Osteoblast (primary cell): Measurements from ENCODE around the gene ENOX1. TPM values are rescaled to one million over a fixed set of nuclear protein-coding genes. Genes with fewer than 3 reads are reported as not detected.

Source experiments
- DNase-seq: peaks from one replicate; pipeline ENCODE4 v3.0.0; 2011; ENCODE audit warnings: low spot score, mixed read lengths; ENCODE audit not compliant: insufficient read length; ENCODE audit errors: missing footprints
- H2AFZ ChIP-seq: 2 replicates; pipeline ENCODE4 v1.6.0; 2011; ENCODE audit warnings: mild to moderate bottlenecking, low read length
- H3K27ac ChIP-seq: 2 replicates; pipeline ENCODE4 v1.5.1; 2011; ENCODE audit warnings: mild to moderate bottlenecking, low read depth, low read length, moderate library complexity
- H3K27me3 ChIP-seq: 2 replicates; pipeline ENCODE4 v1.6.0; 2012; ENCODE audit warnings: mild to moderate bottlenecking, control low read depth, inconsistent platforms, low read length, moderate library complexity; ENCODE audit not compliant: insufficient read depth
- H3K36me3 ChIP-seq: 2 replicates; pipeline ENCODE4 v1.5.1; 2011; ENCODE audit warnings: mild to moderate bottlenecking, low read length, control low read depth, moderate library complexity; ENCODE audit not compliant: insufficient read depth
- H3K4me1 ChIP-seq: 2 replicates; pipeline ENCODE4 v1.5.1; 2011; ENCODE audit warnings: mild to moderate bottlenecking, low read length, control low read depth, moderate library complexity; ENCODE audit not compliant: insufficient read depth
- H3K4me2 ChIP-seq: 2 replicates; pipeline ENCODE4 v1.6.0; 2011; ENCODE audit warnings: mild to moderate bottlenecking, low read length; ENCODE audit not compliant: insufficient read depth
- H3K4me3 ChIP-seq: fragments of 200-600 bp; sonication (generic); 3 replicates; pipeline ENCODE4 v1.5.1; 2012; ENCODE audit warnings: mild to moderate bottlenecking, low read length, inconsistent platforms; ENCODE audit not compliant: insufficient read depth
- H3K79me2 ChIP-seq: 2 replicates; pipeline ENCODE4 v1.6.0; 2012; ENCODE audit warnings: mild to moderate bottlenecking, low read length, control low read depth, inconsistent platforms; ENCODE audit not compliant: insufficient read depth
- H3K9me3 ChIP-seq: 2 replicates; pipeline ENCODE4 v1.5.1; 2011; ENCODE audit warnings: low read depth, low read length, control low read depth
- H4K20me1 ChIP-seq: 2 replicates; pipeline ENCODE4 v1.6.0; 2012; ENCODE audit warnings: mild to moderate bottlenecking, low read length, control low read depth; ENCODE audit not compliant: insufficient read depth
- CTCF ChIP-seq: IDR thresholded peaks from 2 replicates; pipeline ENCODE4 v1.5.1; 2011; ENCODE audit warnings: mild to moderate bottlenecking, low read depth, low read length, moderate library complexity; ENCODE audit errors: extremely low read depth
- total RNA-seq: library from RNA; depleted of rRNA; stranded (reverse); fragments of >200 nt; gene quantifications from 2 replicates; pipeline ENCODE4 v1.2.3, GENCODE V29; 2012

The ENOX1 gene
- total RNA-seq, 1 donor = 5.4 TPM

DNA sequence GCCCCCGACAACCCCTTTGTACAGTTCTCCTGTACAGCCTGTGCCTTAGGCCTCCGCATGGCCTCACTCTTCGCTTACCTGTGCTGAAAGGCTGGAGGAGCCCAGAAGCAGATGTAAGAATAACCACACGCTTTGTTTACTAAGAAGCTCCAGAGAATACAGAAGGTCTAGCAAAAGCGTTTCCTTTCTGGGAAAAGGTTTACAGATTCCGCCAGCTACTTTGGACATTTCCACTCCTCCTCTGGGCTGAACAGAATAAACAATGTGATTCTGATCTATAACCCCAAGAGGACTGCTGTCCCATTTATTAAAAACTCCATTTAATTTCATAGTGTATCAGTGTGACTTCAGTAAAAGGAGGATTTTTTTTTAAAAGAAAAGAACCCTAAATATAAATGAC lies 424.2 kb downstream of the ENOX1 start:
- Histone ChIP-seq H3K27me3 (no peaks in the 10 kb centered on the region), H3K27ac (no peak overlapping the region), H3K9me3 (no peaks in the 10 kb centered on the region), H3K4me1 (peaks cover 25% of the 10 kb centered on the region), H3K4me2 (no peak overlapping the region), H3K36me3 (no peaks in the 10 kb centered on the region), H4K20me1 (no peaks in the 10 kb centered on the region), H2AFZ (no peak overlapping the region), H3K79me2 (no peaks in the 10 kb centered on the region), H3K4me3 (no peak overlapping the region)
- no peak for TF ChIP-seq CTCF
- no peak for DNase-seq

DNA sequence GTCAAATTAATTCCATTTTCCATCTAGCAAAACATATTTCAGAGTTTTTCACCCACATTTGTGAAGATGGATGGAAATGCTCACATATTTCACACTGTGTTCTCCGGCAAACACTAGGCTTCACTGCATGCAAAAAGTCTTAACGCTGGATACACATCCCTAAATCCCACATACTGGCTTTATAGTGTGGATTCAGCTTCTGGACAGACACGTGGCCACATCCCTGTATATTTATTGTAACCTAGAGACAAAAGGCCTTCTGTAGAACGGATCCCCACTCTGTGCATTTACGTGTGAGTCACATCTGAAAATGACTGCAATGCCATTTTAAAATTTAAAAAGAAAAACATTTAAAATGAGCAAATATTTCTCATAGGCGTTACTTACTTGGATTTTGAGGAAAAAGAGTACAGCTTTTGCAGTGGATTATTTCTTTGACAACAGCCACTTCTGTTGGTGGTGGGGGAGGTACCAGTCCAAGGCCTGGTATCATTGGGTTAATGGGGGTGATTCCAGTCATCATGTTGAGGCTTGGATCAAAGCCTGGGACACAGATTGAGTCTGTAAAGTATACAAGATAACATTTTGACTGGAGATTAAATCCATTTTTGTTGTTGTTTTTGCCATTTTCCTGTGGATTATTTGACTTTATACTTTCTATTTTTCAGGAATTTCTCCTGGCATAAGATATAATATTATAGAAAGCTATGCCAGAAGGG lies 425.7 kb downstream of the ENOX1 start:
- DNase-seq = peak; percentile 65
- no peak for TF ChIP-seq CTCF

DNA sequence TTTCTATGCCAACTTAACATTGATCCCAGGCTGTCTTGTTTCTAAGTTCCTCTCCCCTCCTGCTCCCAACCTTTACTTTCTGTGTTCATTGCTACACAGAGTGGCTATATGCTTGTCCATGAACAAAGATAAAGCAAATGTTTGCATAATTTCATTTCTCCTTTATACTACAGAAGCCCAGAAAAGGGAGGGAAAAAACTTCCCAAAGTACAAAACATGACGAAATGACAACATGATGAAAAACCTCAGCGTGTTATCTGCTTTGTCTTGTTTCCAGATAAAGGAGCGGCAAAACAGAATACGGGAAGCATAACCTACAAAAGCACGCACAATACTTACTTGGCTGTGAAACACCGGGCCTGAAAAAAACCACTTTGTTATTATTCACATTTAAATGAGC lies 426.6 kb downstream of the ENOX1 start:
- Histone ChIP-seq H3K9me3 (no peaks in the 10 kb centered on the region), H3K4me3 (no peak overlapping the region), H3K4me2 (no peak overlapping the region), H3K4me1 (peaks cover 25% of the 10 kb centered on the region), H3K79me2 (no peaks in the 10 kb centered on the region), H3K27ac (no peak overlapping the region), H2AFZ (no peak overlapping the region), H3K36me3 (no peaks in the 10 kb centered on the region), H3K27me3 (no peaks in the 10 kb centered on the region), H4K20me1 (no peaks in the 10 kb centered on the region)
- TF ChIP-seq CTCF = no peak
- no peak for DNase-seq

More for the DNA sequence above, 425.7 kb downstream of the ENOX1 start:
- Histone ChIP-seq H3K27me3 (no peaks in the 10 kb centered on the region), H3K27ac (no peak overlapping the region), H3K9me3 (no peaks in the 10 kb centered on the region), H3K4me3 (no peak overlapping the region), H4K20me1 (no peaks in the 10 kb centered on the region), H3K4me1 (peaks cover 25% of the 10 kb centered on the region), H3K36me3 (no peaks in the 10 kb centered on the region), H3K79me2 (no peaks in the 10 kb centered on the region), H2AFZ (peak overlapping the region; percentile 44), H3K4me2 (no peak overlapping the region)

GRCh38 chr13:43359536-43359935 lies 427.2 kb downstream of the ENOX1 start:
- H2AFZ ChIP-seq = no peak overlapping the region
- H3K27ac ChIP-seq = no peak overlapping the region
- H3K4me2 ChIP-seq = no peak overlapping the region
- peaks cover 22% of the 10 kb centered on the region for H3K4me1 ChIP-seq
- no peaks in the 10 kb centered on the region for H3K79me2 ChIP-seq
- no peaks in the 10 kb centered on the region for H3K27me3 ChIP-seq
- no peak for DNase-seq
- no peaks in the 10 kb centered on the region for H3K9me3 ChIP-seq
- H4K20me1 ChIP-seq = no peaks in the 10 kb centered on the region
- TF ChIP-seq CTCF = no peak
- no peaks in the 10 kb centered on the region for H3K36me3 ChIP-seq
- no peak overlapping the region for H3K4me3 ChIP-seq
